Measurements from ENCODE around the gene APP. TPM values are rescaled to one million over a fixed set of nuclear protein-coding genes. Genes with fewer than 3 reads are reported as not detected.

APP gene
- polyA plus RNA-seq, 2 donors: 28.6 to 81.7 TPM

DNA sequence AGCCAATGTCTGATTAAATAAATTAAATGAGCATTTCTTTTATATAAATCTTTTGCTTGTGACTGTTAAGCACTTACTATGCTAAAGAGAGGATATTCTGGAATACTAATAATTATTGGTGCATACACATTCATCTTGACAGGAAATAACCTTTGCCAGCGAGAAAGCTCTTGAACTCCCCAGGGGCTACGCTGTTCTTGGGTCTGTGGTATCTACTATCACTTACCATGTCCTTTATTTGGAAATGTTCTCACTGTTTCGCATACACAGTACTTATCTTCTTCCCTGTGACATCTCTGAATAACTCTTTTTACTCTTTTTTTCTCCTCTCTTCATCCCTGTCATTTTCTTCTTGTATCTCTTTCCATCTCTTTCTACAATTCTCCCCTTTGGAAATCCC, 257.1 kb downstream of the APP start:
- Histone ChIP-seq H3K36me3 (ENCODE audit: control insufficient read depth in 2 of 2, insufficient read depth in 2 of 2, low read length in 1 of 2) (no peaks in the 10 kb centered on the region), H3K27me3 (ENCODE audit: control insufficient read depth in 1 of 2, insufficient read depth in 2 of 2, low read length in 2 of 2) (no peaks in the 10 kb centered on the region), H3K9me3 (ENCODE audit: control insufficient read depth in 2 of 2, insufficient read depth in 1 of 2, low read depth in 1 of 2, low read length in 1 of 2) (no peaks in the 10 kb centered on the region), H3K4me1 (ENCODE audit: control insufficient read depth in 2 of 2, insufficient read depth in 2 of 2, low read length in 1 of 2) (no peaks in the 10 kb centered on the region), H3K27ac (ENCODE audit: low read depth in 2 of 2, low read length in 1 of 2) (no peak overlapping the region), H3K4me3 (ENCODE audit: low read depth in 1 of 2, low read length in 2 of 2) (no peak overlapping the region)
- WGBS, 2 donors: 86 to 88% methylated on average over 3 of the region's 3 CpGs

DNA sequence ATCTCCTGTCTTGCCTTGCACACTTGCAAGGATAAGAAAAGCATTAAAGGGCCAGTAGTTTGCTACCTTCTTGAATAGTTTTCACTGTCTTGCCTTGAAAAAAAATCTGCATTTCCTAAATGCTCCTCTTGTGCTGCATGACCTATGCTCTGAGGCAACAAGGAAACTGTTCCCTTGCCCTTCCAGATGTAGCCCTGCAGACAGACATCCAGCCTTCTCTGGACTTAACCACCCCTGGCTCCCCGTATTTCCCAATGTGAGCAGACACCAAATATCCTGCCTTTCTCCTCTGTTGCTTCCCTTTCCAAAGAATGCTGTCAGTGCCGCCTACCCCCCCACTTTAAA, 258.2 kb downstream of the APP start:
- Histone ChIP-seq H3K4me3 (ENCODE audit: low read depth in 1 of 2, low read length in 2 of 2) (no peak overlapping the region), H3K4me1 (ENCODE audit: control insufficient read depth in 2 of 2, insufficient read depth in 2 of 2, low read length in 1 of 2) (no peaks in the 10 kb centered on the region), H3K36me3 (ENCODE audit: control insufficient read depth in 2 of 2, insufficient read depth in 2 of 2, low read length in 1 of 2) (no peaks in the 10 kb centered on the region), H3K9me3 (ENCODE audit: control insufficient read depth in 2 of 2, insufficient read depth in 1 of 2, low read depth in 1 of 2, low read length in 1 of 2) (no peaks in the 10 kb centered on the region), H3K27me3 (ENCODE audit: control insufficient read depth in 1 of 2, insufficient read depth in 2 of 2, low read length in 2 of 2) (no peaks in the 10 kb centered on the region), H3K27ac (ENCODE audit: low read depth in 2 of 2, low read length in 1 of 2) (no peak overlapping the region)
- WGBS, 2 donors: 76 to 81% methylated on average over 2 of the region's 2 CpGs

DNA sequence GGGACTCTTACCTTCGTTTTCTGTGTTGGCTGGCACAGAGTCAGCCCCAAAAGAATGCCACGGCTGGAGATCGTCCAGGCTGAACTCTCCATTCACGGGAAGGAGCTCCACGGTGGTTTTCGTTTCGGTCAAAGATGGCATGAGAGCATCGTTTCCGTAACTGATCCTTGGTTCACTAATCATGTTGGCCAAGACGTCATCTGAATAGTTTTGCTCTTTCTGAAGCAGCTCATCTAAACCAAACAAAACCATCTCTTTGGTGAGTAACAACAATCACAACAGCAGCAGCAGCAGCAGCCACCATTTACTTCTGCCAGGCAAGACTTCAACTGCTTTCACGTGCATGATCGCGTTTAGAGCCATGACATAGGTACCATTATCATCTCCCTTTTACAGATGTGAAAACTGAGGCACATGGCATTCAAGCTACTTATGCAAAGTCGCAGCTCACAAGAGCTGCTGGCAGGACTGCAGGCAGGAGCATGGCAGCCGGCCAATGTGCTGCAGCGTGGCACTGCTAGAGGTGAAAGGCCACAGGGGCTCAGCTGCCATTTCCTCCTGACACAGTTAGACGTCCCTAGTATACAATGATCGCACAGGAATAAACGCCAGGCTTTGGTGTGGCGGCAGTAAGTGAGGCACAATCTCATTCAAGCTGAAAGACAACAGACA, 258.7 kb downstream of the APP start:
- H3K36me3 ChIP-seq (ENCODE audit: control insufficient read depth in 2 of 2, insufficient read depth in 2 of 2, low read length in 1 of 2): no peaks in the 10 kb centered on the region
- H3K4me3 ChIP-seq (ENCODE audit: low read depth in 1 of 2, low read length in 2 of 2): no peak overlapping the region
- no peaks in the 10 kb centered on the region for H3K9me3 ChIP-seq (ENCODE audit: control insufficient read depth in 2 of 2, insufficient read depth in 1 of 2, low read depth in 1 of 2, low read length in 1 of 2)
- no peaks in the 10 kb centered on the region for H3K27me3 ChIP-seq (ENCODE audit: control insufficient read depth in 1 of 2, insufficient read depth in 2 of 2, low read length in 2 of 2)
- no peaks in the 10 kb centered on the region for H3K4me1 ChIP-seq (ENCODE audit: control insufficient read depth in 2 of 2, insufficient read depth in 2 of 2, low read length in 1 of 2)
- H3K27ac ChIP-seq (ENCODE audit: low read depth in 2 of 2, low read length in 1 of 2): no peak overlapping the region
- 75 to 82% methylated on average over 20 of the region's 20 CpGs for WGBS, 2 donors

DNA sequence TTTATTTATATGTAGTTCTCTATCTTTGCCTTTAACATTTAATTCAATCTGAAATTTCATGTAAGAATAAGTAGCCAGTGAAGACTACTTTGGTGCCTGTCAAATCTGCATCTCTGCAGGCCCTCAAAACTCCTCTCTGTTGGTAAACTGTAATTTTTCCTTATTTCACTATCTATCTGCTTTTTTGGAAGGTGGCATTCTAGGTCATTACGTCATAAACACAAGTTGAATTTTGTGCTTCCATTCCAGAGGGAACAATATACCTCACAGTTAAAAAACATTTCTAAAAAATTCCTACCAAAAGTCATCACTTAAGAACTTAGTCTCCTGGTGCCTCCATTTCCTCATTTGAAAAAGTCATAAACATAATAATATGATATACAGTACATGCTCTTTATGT, 259.8 kb downstream of the APP start:
- H3K27me3 ChIP-seq (ENCODE audit: control insufficient read depth in 1 of 2, insufficient read depth in 2 of 2, low read length in 2 of 2): no peaks in the 10 kb centered on the region
- H3K36me3 ChIP-seq (ENCODE audit: control insufficient read depth in 2 of 2, insufficient read depth in 2 of 2, low read length in 1 of 2): no peaks in the 10 kb centered on the region
- no peak overlapping the region for H3K4me3 ChIP-seq (ENCODE audit: low read depth in 1 of 2, low read length in 2 of 2)
- WGBS, 2 donors: 90 to 92% methylated on average over 1 of the region's 1 CpG
- no peaks in the 10 kb centered on the region for H3K9me3 ChIP-seq (ENCODE audit: control insufficient read depth in 2 of 2, insufficient read depth in 1 of 2, low read depth in 1 of 2, low read length in 1 of 2)
- H3K27ac ChIP-seq (ENCODE audit: low read depth in 2 of 2, low read length in 1 of 2): no peak overlapping the region
- no peaks in the 10 kb centered on the region for H3K4me1 ChIP-seq (ENCODE audit: control insufficient read depth in 2 of 2, insufficient read depth in 2 of 2, low read length in 1 of 2)

DNA sequence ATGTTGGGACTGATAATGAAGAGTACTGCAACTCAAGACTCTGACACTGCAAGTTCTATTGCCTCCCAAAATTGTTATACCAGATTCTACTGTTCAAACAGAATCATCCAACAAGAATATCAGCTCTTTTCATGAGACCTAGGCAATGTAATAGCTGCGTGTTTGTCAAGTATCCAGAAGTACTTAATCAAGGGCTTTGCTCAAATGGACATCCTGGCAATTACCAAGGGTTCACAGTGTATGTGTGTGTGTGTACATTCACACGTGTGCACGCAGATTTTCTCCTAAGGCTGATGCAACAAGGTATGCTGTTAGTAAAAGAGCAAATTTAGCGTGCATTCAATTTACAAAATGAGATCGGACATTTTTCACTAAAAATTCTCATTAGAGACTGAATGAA, 261.2 kb downstream of the APP start:
- Histone ChIP-seq H3K27me3 (ENCODE audit: control insufficient read depth in 1 of 2, insufficient read depth in 2 of 2, low read length in 2 of 2) (no peaks in the 10 kb centered on the region), H3K4me3 (ENCODE audit: low read depth in 1 of 2, low read length in 2 of 2) (no peak overlapping the region), H3K36me3 (ENCODE audit: control insufficient read depth in 2 of 2, insufficient read depth in 2 of 2, low read length in 1 of 2) (no peaks in the 10 kb centered on the region), H3K9me3 (ENCODE audit: control insufficient read depth in 2 of 2, insufficient read depth in 1 of 2, low read depth in 1 of 2, low read length in 1 of 2) (no peaks in the 10 kb centered on the region), H3K4me1 (ENCODE audit: control insufficient read depth in 2 of 2, insufficient read depth in 2 of 2, low read length in 1 of 2) (no peaks in the 10 kb centered on the region), H3K27ac (ENCODE audit: low read depth in 2 of 2, low read length in 1 of 2) (no peak overlapping the region)
- 78 to 88% methylated on average over 5 of the region's 5 CpGs for WGBS, 2 donors

DNA sequence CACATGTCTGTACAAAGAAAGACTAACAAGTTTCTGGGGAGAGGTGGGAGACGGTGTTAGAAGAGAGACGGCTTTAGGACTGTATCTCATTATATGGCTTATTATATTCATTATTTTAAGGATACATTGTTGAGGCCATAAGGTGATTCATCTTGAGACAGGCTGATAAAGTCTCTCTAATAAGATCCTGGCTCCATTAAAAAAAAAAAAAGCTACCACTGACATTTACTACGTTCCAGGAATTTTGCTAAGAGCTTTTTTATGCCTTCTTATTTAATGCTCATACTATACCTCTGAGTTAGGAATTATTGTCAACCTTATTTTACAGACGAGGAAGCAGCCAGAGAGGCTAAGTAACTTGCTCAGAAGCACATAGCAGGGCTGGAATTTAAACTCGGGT, 262.1 kb downstream of the APP start:
- 71 to 84% methylated on average over 5 of the region's 5 CpGs for WGBS, 2 donors
- Histone ChIP-seq H3K4me1 (ENCODE audit: control insufficient read depth in 2 of 2, insufficient read depth in 2 of 2, low read length in 1 of 2) (no peaks in the 10 kb centered on the region), H3K36me3 (ENCODE audit: control insufficient read depth in 2 of 2, insufficient read depth in 2 of 2, low read length in 1 of 2) (no peaks in the 10 kb centered on the region), H3K9me3 (ENCODE audit: control insufficient read depth in 2 of 2, insufficient read depth in 1 of 2, low read depth in 1 of 2, low read length in 1 of 2) (no peaks in the 10 kb centered on the region), H3K4me3 (ENCODE audit: low read depth in 1 of 2, low read length in 2 of 2) (no peak overlapping the region), H3K27ac (ENCODE audit: low read depth in 2 of 2, low read length in 1 of 2) (no peak overlapping the region), H3K27me3 (ENCODE audit: control insufficient read depth in 1 of 2, insufficient read depth in 2 of 2, low read length in 2 of 2) (no peaks in the 10 kb centered on the region)

DNA sequence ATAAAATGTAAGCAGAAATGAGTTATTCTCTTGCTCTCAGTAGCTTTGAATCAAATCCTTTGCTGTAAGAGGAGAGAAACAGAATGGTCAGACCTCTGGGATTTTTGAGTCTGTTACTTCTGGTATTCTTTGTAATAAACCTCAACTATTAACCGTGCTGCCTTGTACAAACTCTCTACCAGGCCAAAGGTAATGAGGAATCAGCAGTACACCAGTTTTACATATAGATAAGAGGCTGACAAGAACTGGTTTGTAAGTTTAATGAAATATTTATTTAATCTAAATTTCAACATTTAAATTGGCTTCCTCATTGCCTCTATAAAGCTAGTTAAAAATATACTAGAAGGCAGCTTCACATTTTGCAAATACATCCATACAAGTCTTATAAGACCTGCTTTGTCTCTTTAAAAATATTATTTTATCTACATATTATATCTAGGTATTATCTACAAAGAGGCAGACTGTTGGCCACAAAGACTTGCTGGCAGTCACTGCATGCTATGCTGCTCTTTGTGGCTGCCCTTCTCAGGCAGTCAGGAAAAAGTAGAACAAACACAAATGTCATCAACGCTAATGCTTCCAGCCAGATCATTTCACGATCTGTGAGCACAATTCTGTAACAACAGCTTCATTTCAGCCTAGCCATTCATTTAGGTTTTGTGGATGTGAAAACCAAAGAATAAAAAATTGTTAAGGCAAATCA, 262.8 kb downstream of the APP start:
- Histone ChIP-seq H3K4me3 (ENCODE audit: low read depth in 1 of 2, low read length in 2 of 2) (no peak overlapping the region), H3K27me3 (ENCODE audit: control insufficient read depth in 1 of 2, insufficient read depth in 2 of 2, low read length in 2 of 2) (no peaks in the 10 kb centered on the region), H3K36me3 (ENCODE audit: control insufficient read depth in 2 of 2, insufficient read depth in 2 of 2, low read length in 1 of 2) (no peaks in the 10 kb centered on the region), H3K4me1 (ENCODE audit: control insufficient read depth in 2 of 2, insufficient read depth in 2 of 2, low read length in 1 of 2) (no peaks in the 10 kb centered on the region), H3K27ac (ENCODE audit: low read depth in 2 of 2, low read length in 1 of 2) (no peak overlapping the region), H3K9me3 (ENCODE audit: control insufficient read depth in 2 of 2, insufficient read depth in 1 of 2, low read depth in 1 of 2, low read length in 1 of 2) (no peaks in the 10 kb centered on the region)
- WGBS, 2 donors: 51 to 62% methylated on average over 3 of the region's 3 CpGs

DNA sequence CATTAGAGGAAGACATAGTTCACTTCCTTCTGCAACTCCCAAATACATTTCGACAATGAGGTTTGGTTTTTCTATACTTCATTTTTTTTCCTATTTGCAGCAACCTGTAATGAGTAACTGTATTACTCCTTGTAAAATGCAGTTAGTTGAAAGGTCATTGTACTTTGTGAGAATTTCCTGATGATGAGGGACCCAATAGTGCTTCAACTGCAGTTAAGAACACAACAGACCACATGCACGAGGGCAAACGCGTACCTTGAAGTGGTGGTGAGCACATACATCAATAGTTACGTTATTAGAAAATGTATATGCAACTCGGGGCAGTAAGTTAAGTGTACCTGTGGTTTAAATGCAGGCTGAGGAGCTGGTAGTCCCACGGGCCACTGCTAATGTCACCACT, 264.0 kb downstream of the APP start:
- no peaks in the 10 kb centered on the region for H3K36me3 ChIP-seq (ENCODE audit: control insufficient read depth in 2 of 2, insufficient read depth in 2 of 2, low read length in 1 of 2)
- no peak overlapping the region for H3K27ac ChIP-seq (ENCODE audit: low read depth in 2 of 2, low read length in 1 of 2)
- H3K4me1 ChIP-seq (ENCODE audit: control insufficient read depth in 2 of 2, insufficient read depth in 2 of 2, low read length in 1 of 2): no peaks in the 10 kb centered on the region
- no peaks in the 10 kb centered on the region for H3K27me3 ChIP-seq (ENCODE audit: control insufficient read depth in 1 of 2, insufficient read depth in 2 of 2, low read length in 2 of 2)
- WGBS, 2 donors: 81 to 93% methylated on average over 7 of the region's 7 CpGs
- no peaks in the 10 kb centered on the region for H3K9me3 ChIP-seq (ENCODE audit: control insufficient read depth in 2 of 2, insufficient read depth in 1 of 2, low read depth in 1 of 2, low read length in 1 of 2)
- H3K4me3 ChIP-seq (ENCODE audit: low read depth in 1 of 2, low read length in 2 of 2): no peak overlapping the region

DNA sequence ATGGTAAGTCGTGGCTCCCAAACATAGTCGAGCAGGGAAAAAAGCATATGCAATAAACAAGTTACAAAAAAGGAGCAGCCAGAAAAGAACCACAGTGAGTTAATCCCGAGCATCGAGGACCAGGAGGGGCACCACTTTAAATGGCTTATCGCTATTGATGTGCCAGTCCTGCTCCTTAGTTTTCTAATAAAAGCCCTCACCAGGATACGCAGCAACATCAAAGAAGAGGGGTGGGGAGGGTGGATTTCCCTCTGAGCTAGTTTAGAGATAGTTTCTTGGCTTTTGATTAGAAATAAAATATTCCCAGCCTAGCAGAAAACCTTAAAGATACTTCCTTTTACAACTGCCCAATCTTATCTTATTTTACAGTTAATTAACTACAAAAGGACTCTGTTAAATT, 265.4 kb downstream of the APP start:
- WGBS, 2 donors: 77 to 81% methylated on average over 6 of the region's 6 CpGs
- Histone ChIP-seq H3K27ac (ENCODE audit: low read depth in 2 of 2, low read length in 1 of 2) (no peak overlapping the region), H3K36me3 (ENCODE audit: control insufficient read depth in 2 of 2, insufficient read depth in 2 of 2, low read length in 1 of 2) (no peaks in the 10 kb centered on the region), H3K27me3 (ENCODE audit: control insufficient read depth in 1 of 2, insufficient read depth in 2 of 2, low read length in 2 of 2) (no peaks in the 10 kb centered on the region), H3K9me3 (ENCODE audit: control insufficient read depth in 2 of 2, insufficient read depth in 1 of 2, low read depth in 1 of 2, low read length in 1 of 2) (no peaks in the 10 kb centered on the region), H3K4me1 (ENCODE audit: control insufficient read depth in 2 of 2, insufficient read depth in 2 of 2, low read length in 1 of 2) (no peaks in the 10 kb centered on the region), H3K4me3 (ENCODE audit: low read depth in 1 of 2, low read length in 2 of 2) (no peak overlapping the region)

DNA sequence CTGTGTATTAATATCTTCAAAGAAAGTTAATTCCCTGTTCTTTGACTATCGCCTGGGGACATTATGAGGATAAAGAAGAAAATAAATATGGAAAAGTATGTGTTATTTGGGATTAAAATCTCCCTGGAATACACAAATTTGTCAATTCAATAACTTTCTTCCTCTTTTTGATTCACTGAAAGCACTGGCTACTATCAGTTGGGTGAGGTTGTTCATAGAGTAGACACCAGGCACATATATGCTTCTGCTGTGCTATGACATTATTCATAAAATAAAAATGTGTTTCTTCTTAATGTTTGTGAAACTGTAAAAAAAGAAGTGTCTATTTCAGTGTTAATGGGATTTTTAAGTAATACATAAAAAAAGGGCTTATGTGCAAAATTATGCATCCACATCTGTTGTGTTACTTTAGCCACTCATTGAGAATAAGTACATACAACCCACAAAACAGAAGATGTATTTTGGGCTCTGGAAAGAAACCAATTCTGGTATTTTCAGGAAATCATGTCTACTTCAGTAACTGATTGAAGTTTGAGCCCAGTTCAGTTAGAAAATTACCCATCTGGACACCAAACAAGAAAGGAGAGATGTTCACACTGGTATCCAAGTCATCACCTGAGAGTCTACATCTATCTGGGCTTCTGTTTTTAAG, 266.4 kb downstream of the APP start:
- Histone ChIP-seq H3K4me1 (ENCODE audit: control insufficient read depth in 2 of 2, insufficient read depth in 2 of 2, low read length in 1 of 2) (no peaks in the 10 kb centered on the region), H3K27ac (ENCODE audit: low read depth in 2 of 2, low read length in 1 of 2) (no peak overlapping the region), H3K9me3 (ENCODE audit: control insufficient read depth in 2 of 2, insufficient read depth in 1 of 2, low read depth in 1 of 2, low read length in 1 of 2) (no peaks in the 10 kb centered on the region), H3K27me3 (ENCODE audit: control insufficient read depth in 1 of 2, insufficient read depth in 2 of 2, low read length in 2 of 2) (no peaks in the 10 kb centered on the region), H3K36me3 (ENCODE audit: control insufficient read depth in 2 of 2, insufficient read depth in 2 of 2, low read length in 1 of 2) (no peaks in the 10 kb centered on the region), H3K4me3 (ENCODE audit: low read depth in 1 of 2, low read length in 2 of 2) (no peak overlapping the region)
- 79 to 92% methylated on average over 1 of the region's 1 CpG for WGBS, 2 donors

Data from esophagus (tissue), 2 donors.